Measurements from ENCODE around the gene STIP1. TPM values are rescaled to one million over a fixed set of nuclear protein-coding genes. Genes with fewer than 3 reads are reported as not detected.

Gene STIP1
- total RNA-seq, 4 donors from 2014 or later: 81.6 to 116 (median 104) TPM

DNA sequence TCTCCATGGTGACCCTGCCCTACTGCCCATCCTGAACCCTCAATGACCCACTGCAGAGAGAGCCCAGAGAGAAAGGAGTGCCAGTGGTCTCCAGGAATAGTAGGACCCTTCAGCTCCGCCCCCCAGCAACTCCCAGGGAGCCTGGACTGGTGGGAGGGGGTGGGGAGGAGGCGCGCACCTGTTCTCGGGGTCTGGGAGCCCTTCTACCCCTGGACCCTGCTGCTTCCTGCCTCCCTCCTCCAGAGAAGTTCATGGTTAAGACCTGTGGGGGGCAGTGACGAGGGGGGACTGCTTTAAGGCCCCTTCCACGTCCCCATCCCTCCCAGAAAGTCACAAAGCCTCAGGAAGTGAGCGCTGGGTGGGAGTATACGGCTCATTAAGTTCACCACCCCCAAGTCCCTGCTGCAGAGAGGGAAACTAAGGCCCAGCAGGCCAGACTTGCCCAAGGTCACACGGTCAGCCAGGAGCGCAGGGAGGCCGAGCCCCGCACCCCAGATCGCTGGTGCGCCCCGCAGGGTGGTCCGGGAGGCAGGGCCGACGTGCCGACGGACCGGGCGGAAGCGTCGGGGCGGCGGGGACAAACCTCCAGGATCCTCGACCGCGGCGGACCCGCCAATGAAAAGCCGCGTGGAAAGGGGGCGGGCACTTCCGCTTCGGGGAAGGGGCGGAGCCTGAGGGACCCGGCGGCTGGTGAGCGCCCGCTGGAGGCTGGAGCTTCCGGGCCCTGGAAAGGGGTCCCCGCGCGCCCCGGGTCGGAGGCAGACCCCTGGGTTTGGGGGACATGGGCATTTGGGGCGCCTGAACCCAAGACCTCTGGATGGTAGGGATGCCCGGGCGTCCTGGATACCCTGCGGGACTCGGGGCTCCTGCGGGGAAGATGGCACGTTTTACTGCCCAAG is 39.9 kb downstream of the STIP1 start, which contains the start of the genes NUDT22 and TRPT1:
Gene NUDT22, plus strand, starts transcription at position 667 of the 899 bp plus-strand sequence. CDS start 379 bp downstream, outside the sequence.
Gene TRPT1, minus strand, starts transcription at position 579 of the 899 bp plus-strand sequence. Its CDS starts 326 bp downstream, at position 253.
- peak within 1 kb of the TSS; percentile 90 to 97 (median 93) for H3K27ac ChIP-seq
- H3K27me3 ChIP-seq: no peaks in the 10 kb centered on the region
- H3K4me1 ChIP-seq: peaks cover 26 to 81% (median 31%) of the 10 kb centered on the region in 3 donors
- 2% methylated on average over 13 of the region's 54 CpGs; no CpG with 5 or more reads in 1 of the 2 donors for WGBS, 2 donors
- intact Hi-C loops (cut with DNase I): no loop called here
- H3K9me3 ChIP-seq: no peaks in the 10 kb centered on the region
- DNase-seq: no peak
- H3K36me3 ChIP-seq: peaks cover 0 to 19% (median 0%) of the 10 kb centered on the region in 3 donors
- peak within 1 kb of the TSS; percentile 60 to 91 (median 84) for H3K4me3 ChIP-seq
- peak in 2 of 4 donors; percentile 86 to 93 for TF ChIP-seq POLR2A (IDR thresholded peaks at IDR 0.05)
- TF ChIP-seq, protein P1, sequence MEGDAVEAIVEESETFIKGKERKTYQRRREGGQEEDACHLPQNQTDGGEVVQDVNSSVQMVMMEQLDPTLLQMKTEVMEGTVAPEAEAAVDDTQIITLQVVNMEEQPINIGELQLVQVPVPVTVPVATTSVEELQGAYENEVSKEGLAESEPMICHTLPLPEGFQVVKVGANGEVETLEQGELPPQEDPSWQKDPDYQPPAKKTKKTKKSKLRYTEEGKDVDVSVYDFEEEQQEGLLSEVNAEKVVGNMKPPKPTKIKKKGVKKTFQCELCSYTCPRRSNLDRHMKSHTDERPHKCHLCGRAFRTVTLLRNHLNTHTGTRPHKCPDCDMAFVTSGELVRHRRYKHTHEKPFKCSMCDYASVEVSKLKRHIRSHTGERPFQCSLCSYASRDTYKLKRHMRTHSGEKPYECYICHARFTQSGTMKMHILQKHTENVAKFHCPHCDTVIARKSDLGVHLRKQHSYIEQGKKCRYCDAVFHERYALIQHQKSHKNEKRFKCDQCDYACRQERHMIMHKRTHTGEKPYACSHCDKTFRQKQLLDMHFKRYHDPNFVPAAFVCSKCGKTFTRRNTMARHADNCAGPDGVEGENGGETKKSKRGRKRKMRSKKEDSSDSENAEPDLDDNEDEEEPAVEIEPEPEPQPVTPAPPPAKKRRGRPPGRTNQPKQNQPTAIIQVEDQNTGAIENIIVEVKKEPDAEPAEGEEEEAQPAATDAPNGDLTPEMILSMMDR (IDR thresholded peaks at IDR 0.05): peak in 3 of 6 experiments; percentile 18 to 37 (median 32)

DNA sequence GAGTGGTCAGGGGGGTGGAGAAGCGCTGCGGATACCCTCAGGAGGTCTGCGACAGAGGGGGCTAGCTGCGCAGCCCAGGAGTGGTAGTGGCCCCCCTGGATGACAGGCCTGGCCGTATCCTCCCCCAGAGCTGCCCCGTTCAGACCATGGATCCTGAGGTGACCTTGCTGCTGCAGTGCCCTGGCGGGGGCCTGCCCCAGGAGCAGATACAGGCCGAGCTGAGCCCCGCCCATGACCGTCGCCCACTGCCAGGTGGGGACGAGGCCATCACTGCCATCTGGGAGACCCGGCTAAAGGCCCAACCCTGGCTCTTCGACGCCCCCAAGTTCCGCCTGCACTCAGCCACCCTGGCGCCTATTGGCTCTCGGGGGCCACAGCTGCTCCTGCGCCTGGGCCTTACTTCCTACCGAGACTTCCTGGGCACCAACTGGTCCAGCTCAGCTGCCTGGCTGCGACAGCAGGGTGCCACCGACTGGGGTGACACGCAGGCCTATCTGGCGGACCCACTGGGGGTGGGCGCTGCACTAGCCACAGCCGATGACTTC is 40.6 kb downstream of the STIP1 start:
- peaks cover 26 to 88% (median 39%) of the 10 kb centered on the region in 3 donors for H3K4me1 ChIP-seq
- peak overlapping the region; percentile 60 to 91 (median 84) for H3K4me3 ChIP-seq
- peak in 2 of 4 donors; percentile 9 to 17 for TF ChIP-seq POLR2A (IDR thresholded peaks at IDR 0.05)
- TF ChIP-seq, protein P1 (IDR thresholded peaks at IDR 0.05): no peak
- no peaks in the 10 kb centered on the region for H3K27me3 ChIP-seq
- no peaks in the 10 kb centered on the region for H3K9me3 ChIP-seq
- peaks cover 0 to 12% (median 0%) of the 10 kb centered on the region in 3 donors for H3K36me3 ChIP-seq
- 40% methylated on average over 1 of the region's 26 CpGs; no CpG with 5 or more reads in 1 of the 2 donors for WGBS, 2 donors
- peak overlapping the region; percentile 90 to 97 (median 93) for H3K27ac ChIP-seq
- intact Hi-C loops (cut with DNase I): no loop called here
- DNase-seq: no peak

DNA sequence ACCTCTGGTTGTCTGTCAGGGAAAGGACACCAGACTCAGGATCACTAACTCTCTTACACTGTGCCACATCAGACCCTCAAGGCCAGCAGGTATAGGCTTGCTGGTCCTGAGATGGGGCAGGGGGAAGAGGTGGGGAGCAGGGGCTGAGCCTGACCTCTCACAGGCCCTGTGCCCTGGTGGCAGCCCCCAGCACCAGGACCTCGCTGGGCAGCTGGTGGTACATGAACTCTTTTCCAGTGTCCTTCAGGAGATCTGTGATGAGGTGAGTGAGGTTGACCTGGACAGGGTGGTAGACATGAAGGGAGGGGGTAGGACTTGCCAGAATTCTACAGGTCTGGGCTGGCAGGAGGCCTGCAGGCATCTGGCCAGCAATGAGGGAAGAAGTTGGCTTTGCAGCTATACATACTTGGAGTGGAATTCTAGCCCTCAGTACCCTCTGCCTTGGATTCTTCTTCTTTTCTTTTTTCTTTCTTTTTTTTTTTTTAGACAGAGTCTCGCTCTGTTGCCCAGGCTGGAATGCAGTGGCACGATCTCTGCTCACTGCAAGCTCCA is 41.5 kb downstream of the STIP1 start:
- Histone ChIP-seq H3K36me3 (peaks cover 0 to 10% (median 0%) of the 10 kb centered on the region in 3 donors), H3K9me3 (no peaks in the 10 kb centered on the region), H3K4me1 (peaks cover 26 to 95% (median 44%) of the 10 kb centered on the region in 3 donors), H3K4me3 (peak overlapping the region; percentile 60 to 91 (median 84)), H3K27me3 (no peaks in the 10 kb centered on the region), H3K27ac (peak overlapping the region; percentile 90 to 97 (median 93))
- no peak for DNase-seq
- intact Hi-C loops (cut with DNase I): no loop called here
- WGBS, 2 donors: 35% methylated on average over 2 of the region's 3 CpGs
- TF ChIP-seq POLR2A (IDR thresholded peaks at IDR 0.05): no peak
- TF ChIP-seq, protein P1 (IDR thresholded peaks at IDR 0.05): no peak

DNA sequence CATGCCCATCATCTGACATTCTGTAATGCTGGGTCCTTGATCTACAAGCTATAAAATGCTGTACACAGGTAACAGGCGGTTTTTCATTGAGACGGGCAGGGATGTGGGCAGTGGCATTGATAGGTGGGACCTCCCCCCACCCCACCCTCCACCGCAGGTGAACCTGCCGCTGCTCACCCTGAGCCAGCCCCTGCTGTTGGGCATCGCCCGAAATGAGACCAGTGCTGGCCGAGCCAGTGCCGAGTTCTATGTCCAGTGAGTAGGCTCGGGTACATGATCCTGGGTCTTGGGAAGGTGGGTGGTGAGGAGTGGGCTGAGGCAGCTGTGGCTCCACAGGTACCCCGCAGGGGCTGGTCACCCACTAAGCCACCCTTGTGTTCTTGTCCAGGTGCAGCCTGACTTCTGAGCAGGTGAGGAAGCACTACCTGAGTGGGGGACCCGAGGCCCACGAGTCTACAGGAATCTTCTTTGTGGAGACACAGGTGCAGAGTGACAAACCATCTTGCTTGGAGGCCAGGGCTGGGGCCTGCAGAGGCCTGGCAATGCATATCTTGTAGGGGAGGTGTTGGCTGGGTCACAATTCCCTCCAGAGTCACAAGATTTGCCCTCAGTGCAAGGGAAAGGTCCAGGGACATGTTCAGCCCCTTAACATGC is 43.2 kb downstream of the STIP1 start:
- no peak for DNase-seq
- Histone ChIP-seq H3K4me3 (peak overlapping the region in 1 of 4 donors; percentile 84), H3K27me3 (no peaks in the 10 kb centered on the region), H3K4me1 (peaks cover 32 to 95% (median 52%) of the 10 kb centered on the region in 3 donors), H3K9me3 (no peaks in the 10 kb centered on the region), H3K27ac (peak overlapping the region; percentile 86 to 97 (median 94)), H3K36me3 (no peaks in the 10 kb centered on the region)
- intact Hi-C loops (cut with DNase I): no loop called here
- WGBS, 2 donors: 92 to 100% methylated on average over 1 to 2 of the region's 12 CpGs
- no peak for TF ChIP-seq POLR2A (IDR thresholded peaks at IDR 0.05)
- TF ChIP-seq, protein P1 (IDR thresholded peaks at IDR 0.05): no peak
